Measurements from ENCODE around the gene PARP6. TPM values are rescaled to one million over a fixed set of nuclear protein-coding genes. Genes with fewer than 3 reads are reported as not detected.
"Not testable (repeated sequence)": the region's sequence is repeated elsewhere in the genome, so short reads cannot be mapped to it uniquely, and the experiment has no call there.

The PARP6 gene
- total RNA-seq, 3 donors from 2014 or later (not counting 1 experiment from before 2014, with no cell fraction given), result 132 to 135 (median 132) TPM

DNA sequence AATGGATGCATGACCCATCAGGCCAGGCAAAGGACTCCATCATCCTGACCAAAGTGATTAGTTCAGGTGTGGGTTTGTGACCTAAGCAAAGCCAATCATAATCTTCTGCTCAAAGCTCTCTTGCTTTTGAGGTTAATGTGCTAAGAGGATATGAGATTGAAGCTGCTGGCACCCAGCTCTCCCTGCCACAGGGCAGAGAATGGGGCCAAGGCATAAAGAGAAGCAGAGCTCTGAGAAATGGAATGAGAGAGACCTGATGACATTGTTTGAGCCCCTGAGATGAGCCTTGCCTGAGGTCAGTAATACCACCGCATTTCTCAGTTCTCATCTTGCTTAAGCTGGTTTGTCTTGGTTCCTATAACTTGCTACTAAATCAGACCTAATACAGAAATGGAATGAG lies 6.4 kb upstream of the PARP6 start:
- Histone ChIP-seq H3K4me3 (ENCODE audit: low read length) (no peak overlapping the region), H3K9me3 (ENCODE audit: control insufficient read depth, insufficient read depth, low read length) (no peaks in the 10 kb centered on the region), H3K36me3 (ENCODE audit: control insufficient read depth, insufficient read depth, low read length) (no peaks in the 10 kb centered on the region), H3K27me3 (ENCODE audit: control insufficient read depth, insufficient read depth, low read length) (no peaks in the 10 kb centered on the region), H3K27ac (ENCODE audit: low read length) (no peak overlapping the region), H3K4me1 (ENCODE audit: control insufficient read depth, insufficient read depth, low read length) (peaks cover under 1% of the 10 kb centered on the region)
- H3K9me3 Mint-ChIP-seq, result no peaks in the 10 kb centered on the region
- no peaks in the 10 kb centered on the region for H3K36me3 Mint-ChIP-seq
- H3K27me3 Mint-ChIP-seq (ENCODE audit: low read depth in 2 of 2), result peaks cover 0 to 2% of the 10 kb centered on the region in 2 donors
- no peak overlapping the region for H3K4me3 Mint-ChIP-seq
- intact Hi-C loops (cut with micrococcal nuclease), result no loop called here
- WGBS (ENCODE audit: insufficient coverage), result 100% methylated on average over 1 of the region's 1 CpG
- ATAC-seq, result no peak
- TF ChIP-seq CTCF (IDR thresholded peaks at IDR 0.05), result no peak
- DNase-seq, result no peak
- peaks cover 5 to 6% of the 10 kb centered on the region in 2 donors for H3K4me1 Mint-ChIP-seq
- H3K27ac Mint-ChIP-seq, result no peak overlapping the region

DNA sequence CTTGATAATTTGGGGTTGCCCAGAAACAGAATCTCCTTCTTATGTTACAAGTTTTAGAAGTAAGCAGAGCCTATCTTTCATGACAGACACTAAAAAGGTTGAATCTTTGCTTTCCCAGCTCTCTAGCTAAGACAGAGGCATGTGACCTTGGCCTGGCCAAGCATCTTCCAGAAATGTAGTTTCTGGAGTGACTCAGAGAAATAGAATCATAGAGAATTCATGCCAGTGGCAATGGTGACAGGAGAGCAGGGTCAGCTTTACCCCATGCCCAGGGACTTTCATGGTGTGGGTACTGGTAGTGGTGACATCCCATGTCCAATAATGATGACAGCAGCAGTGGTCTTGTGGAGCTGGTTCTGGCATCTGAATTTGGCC lies 4.0 kb upstream of the PARP6 start:
- peaks cover 0 to 2% of the 10 kb centered on the region in 2 donors for H3K27me3 Mint-ChIP-seq (ENCODE audit: low read depth in 2 of 2)

DNA sequence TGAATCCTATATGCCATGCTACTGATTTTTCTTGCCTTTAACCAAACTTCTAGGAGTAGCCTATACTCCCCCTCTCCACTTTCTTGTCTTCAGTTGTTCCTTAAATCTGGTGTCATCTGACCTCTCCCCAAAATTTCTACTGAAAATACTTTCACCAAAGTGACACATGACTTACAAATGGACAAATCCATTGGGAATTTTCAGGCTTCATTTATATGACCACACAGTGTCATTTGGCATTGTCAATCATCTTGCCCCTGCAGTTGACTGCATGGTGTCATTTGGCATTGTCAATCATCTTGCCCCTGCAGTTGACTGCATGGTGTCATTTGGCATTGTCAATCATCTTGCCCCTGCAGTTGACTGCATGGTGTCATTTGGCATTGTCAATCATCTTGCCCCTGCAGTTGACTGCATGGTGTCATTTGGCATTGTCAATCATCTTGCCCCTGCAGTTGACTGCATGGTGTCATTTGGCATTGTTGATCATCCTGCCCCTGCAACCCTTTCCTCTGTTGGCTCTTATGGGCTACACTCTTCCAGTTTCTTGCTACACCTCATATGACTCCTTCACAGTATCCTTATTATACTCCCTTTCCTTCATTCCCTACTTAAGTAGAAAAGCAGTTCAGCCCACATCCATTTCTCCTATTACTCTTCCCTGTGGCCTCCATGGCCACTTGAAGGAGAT lies 3.4 kb upstream of the PARP6 start:
- H3K9me3 ChIP-seq (ENCODE audit: control insufficient read depth, insufficient read depth, low read length); H3K36me3 Mint-ChIP-seq; H3K27me3 Mint-ChIP-seq (ENCODE audit: low read depth in 2 of 2); H3K4me3 Mint-ChIP-seq; H3K27ac ChIP-seq (ENCODE audit: low read length); intact Hi-C loops (cut with micrococcal nuclease); H3K27me3 ChIP-seq (ENCODE audit: control insufficient read depth, insufficient read depth, low read length); ATAC-seq; H3K36me3 ChIP-seq (ENCODE audit: control insufficient read depth, insufficient read depth, low read length); H3K4me3 ChIP-seq (ENCODE audit: low read length); H3K27ac Mint-ChIP-seq; DNase-seq; H3K9me3 Mint-ChIP-seq: not testable (repeated sequence)
- H3K4me1 Mint-ChIP-seq, result peaks cover 29% of the 10 kb centered on the region in 2 donors
- peaks cover 15% of the 10 kb centered on the region for H3K4me1 ChIP-seq (ENCODE audit: control insufficient read depth, insufficient read depth, low read length)

More for the DNA sequence above, 4.0 kb upstream of the PARP6 start:
- H3K4me1 Mint-ChIP-seq, result peaks cover 24% of the 10 kb centered on the region in 2 donors
- no peak for DNase-seq
- Histone ChIP-seq H3K27me3 (ENCODE audit: control insufficient read depth, insufficient read depth, low read length) (no peaks in the 10 kb centered on the region), H3K4me3 (ENCODE audit: low read length) (no peak overlapping the region), H3K36me3 (ENCODE audit: control insufficient read depth, insufficient read depth, low read length) (no peaks in the 10 kb centered on the region), H3K27ac (ENCODE audit: low read length) (no peak overlapping the region), H3K4me1 (ENCODE audit: control insufficient read depth, insufficient read depth, low read length) (peaks cover 15% of the 10 kb centered on the region), H3K9me3 (ENCODE audit: control insufficient read depth, insufficient read depth, low read length) (no peaks in the 10 kb centered on the region)
- no peak overlapping the region for H3K4me3 Mint-ChIP-seq
- intact Hi-C loops (cut with micrococcal nuclease), result no loop called here
- no peak for TF ChIP-seq CTCF (IDR thresholded peaks at IDR 0.05)
- H3K36me3 Mint-ChIP-seq, result no peaks in the 10 kb centered on the region
- H3K9me3 Mint-ChIP-seq, result no peaks in the 10 kb centered on the region
- no peak for ATAC-seq
- no peak overlapping the region for H3K27ac Mint-ChIP-seq

DNA sequence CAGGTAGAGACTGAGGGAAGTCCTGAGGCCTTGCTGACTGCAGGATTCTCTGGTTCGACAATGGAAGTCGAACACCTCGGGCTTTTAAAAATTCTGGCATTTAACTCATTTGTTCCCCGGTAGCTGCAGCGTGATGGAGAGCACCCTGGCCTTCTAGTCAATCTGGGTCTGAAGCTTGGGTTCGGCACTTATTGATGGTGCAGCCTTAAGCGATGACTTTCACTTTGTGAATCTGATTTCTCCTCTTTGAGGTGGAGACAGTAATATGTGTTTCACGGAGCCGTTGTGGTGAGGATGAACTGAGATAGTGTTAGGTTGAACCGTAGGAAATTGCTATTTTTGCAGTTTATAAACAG lies 621 bp upstream of the PARP6 start:
- peak overlapping the region; percentile 91 for H3K4me3 Mint-ChIP-seq
- Histone ChIP-seq H3K9me3 (ENCODE audit: control insufficient read depth, insufficient read depth, low read length) (no peaks in the 10 kb centered on the region), H3K4me3 (ENCODE audit: low read length) (peak overlapping the region; percentile 43), H3K27me3 (ENCODE audit: control insufficient read depth, insufficient read depth, low read length) (no peaks in the 10 kb centered on the region), H3K4me1 (ENCODE audit: control insufficient read depth, insufficient read depth, low read length) (peaks cover 15% of the 10 kb centered on the region), H3K36me3 (ENCODE audit: control insufficient read depth, insufficient read depth, low read length) (peaks cover under 1% of the 10 kb centered on the region), H3K27ac (ENCODE audit: low read length) (peak overlapping the region; percentile 79)
- H3K27ac Mint-ChIP-seq, result peak overlapping the region; percentile 90 to 93
- TF ChIP-seq CTCF (IDR thresholded peaks at IDR 0.05), result no peak
- no peak for ATAC-seq
- H3K36me3 Mint-ChIP-seq, result no peaks in the 10 kb centered on the region
- H3K9me3 Mint-ChIP-seq, result no peaks in the 10 kb centered on the region
- intact Hi-C loops (cut with micrococcal nuclease), result loop anchor here (1.0 to 5.0 kb wide), 3 partner anchors 44 to 156 kb away; partner anchors contain the start of gene GRAMD2A
- peaks cover 0 to 2% of the 10 kb centered on the region in 2 donors for H3K27me3 Mint-ChIP-seq (ENCODE audit: low read depth in 2 of 2)
- peaks cover 42% of the 10 kb centered on the region in 2 donors for H3K4me1 Mint-ChIP-seq
- 52% methylated on average over 7 of the region's 10 CpGs for WGBS (ENCODE audit: insufficient coverage)
- no peak for DNase-seq
